ENCODE measurements around the gene ITFG1. TPM values are rescaled to one million over a fixed set of nuclear protein-coding genes. Genes with fewer than 3 reads are reported as not detected.

Gene ITFG1
- total and polyA plus RNA-seq, 2 of the 8 experiments (the other 6 are each of a cell fraction or from before 2014, with no cell fraction given) = 13.8 to 22.2 TPM

DNA sequence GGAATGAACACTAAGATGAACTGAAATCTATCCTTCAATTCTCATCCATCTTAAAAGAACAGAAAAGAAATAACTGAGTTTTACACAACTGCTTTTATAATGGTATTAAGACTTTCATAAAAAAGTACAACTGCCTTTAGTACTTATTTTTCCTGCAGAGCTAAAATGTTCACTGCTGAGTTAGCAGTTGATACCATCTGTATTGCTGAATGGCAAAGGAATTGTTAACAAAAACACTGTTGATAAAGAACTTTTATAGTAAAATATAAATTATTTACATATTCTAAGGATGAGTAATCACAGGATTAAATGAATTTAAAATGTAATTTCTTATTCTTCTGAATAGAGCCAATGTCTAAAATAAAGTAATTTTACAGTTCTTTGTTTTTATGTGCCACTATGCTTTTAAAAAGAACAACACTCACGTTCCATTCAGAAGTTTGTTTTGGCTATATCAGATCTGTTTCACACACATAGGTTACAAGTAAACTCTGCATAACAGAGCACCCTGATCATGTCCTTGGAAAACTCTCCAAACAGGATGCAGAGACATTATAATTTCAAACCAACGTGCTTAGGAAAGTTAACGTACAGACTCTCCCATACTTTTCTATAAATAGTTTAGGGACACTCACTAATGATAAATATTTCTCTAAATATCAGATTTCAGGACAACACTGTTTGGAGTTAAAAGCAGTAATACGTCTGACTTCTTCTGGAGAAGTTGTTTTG lies 151.1 kb downstream of the ITFG1 start:
- no peak overlapping the region for H3K23ac ChIP-seq (ENCODE audit: insufficient read length)
- H3K4me1 ChIP-seq (replicated peaks in 1 of 4; ENCODE audit: control insufficient read depth in 3 of 4, insufficient read depth in 4 of 4, low read length in 3 of 4) = peaks cover 0 to 10% (median 3%) of the 10 kb centered on the region in 4 experiments; a peak in 3 of 7 replicates
- no peak overlapping the region for H2BK15ac ChIP-seq (ENCODE audit: low read length)
- DNase-seq (ENCODE audit: low read depth in 1 of 2, low spot score in 2 of 2) = no peak
- no peak overlapping the region for H4K5ac ChIP-seq (ENCODE audit: insufficient read length, low read depth, low read length)
- TF ChIP-seq RBBP5 (IDR thresholded peaks at IDR 0.05; ENCODE audit: borderline replicate concordance, low read depth, low read length) (no peak), CBX8 (IDR thresholded peaks at IDR 0.05; ENCODE audit: borderline replicate concordance, low read depth, low read length) (no peak), RNF2 (IDR thresholded peaks at IDR 0.05; ENCODE audit: borderline replicate concordance, low read depth, low read length, missing control alignments, poor library complexity, severe bottlenecking) (no peak), E2F6 (IDR thresholded peaks at IDR 0.05) (no peak), POLR2A (IDR thresholded peaks at IDR 0.05; ENCODE audit: control extremely low read depth in 1 of 2, low read depth in 2 of 2, low read length in 2 of 2) (no peak), SIX5 (IDR thresholded peaks at IDR 0.05; ENCODE audit: low read depth, low read length) (no peak), ZNF274 (IDR thresholded peaks at IDR 0.05; ENCODE audit: borderline replicate concordance, extremely low read depth, low read length) (no peak), NRF1 (IDR thresholded peaks at IDR 0.05; ENCODE audit: low read depth, low read length) (no peak), CEBPB (IDR thresholded peaks at IDR 0.05; ENCODE audit: low read depth, low read length) (no peak), TCF12 (IDR thresholded peaks at IDR 0.05; ENCODE audit: low read depth, low read length) (no peak), HDAC2 (IDR thresholded peaks at IDR 0.05; ENCODE audit: borderline replicate concordance in 1 of 2, low read depth in 2 of 2, low read length in 2 of 2) (no peak), SP1 (IDR thresholded peaks at IDR 0.05; ENCODE audit: low read depth, low read length) (no peak), TAF1 (IDR thresholded peaks at IDR 0.05; ENCODE audit: low read depth, low read length) (no peak)
- H3K14ac ChIP-seq (ENCODE audit: insufficient read length) = no peak overlapping the region
- H3K56ac ChIP-seq (replicated peaks; ENCODE audit: insufficient read length, low read depth, low read length) = no peak overlapping the region
- no peak overlapping the region for H2BK120ac ChIP-seq (replicated peaks; ENCODE audit: low read depth, low read length)
- no peak overlapping the region for H2AFZ ChIP-seq (ENCODE audit: low read length)
- H3K23me2 ChIP-seq (ENCODE audit: low read depth, low read length) = no peaks in the 10 kb centered on the region
- no peak overlapping the region for H3K9ac ChIP-seq (replicated peaks in 1 of 4; ENCODE audit: extremely low read depth in 1 of 4, low read depth in 3 of 4, low read length in 3 of 4)
- FAIRE-seq = no peak
- H3K79me2 ChIP-seq (ENCODE audit: control insufficient read depth in 1 of 2, insufficient read depth in 2 of 2, low read length in 2 of 2) = no peaks in the 10 kb centered on the region
- POLR2A ChIA-PET (ENCODE audit: partially characterized antibody) = no interaction called here
- no peak overlapping the region for H4K91ac ChIP-seq (replicated peaks; ENCODE audit: insufficient read length, low read length)
- H4K20me1 ChIP-seq (replicated peaks in 1 of 2; ENCODE audit: control insufficient read depth in 1 of 2, insufficient read depth in 2 of 2, low read length in 2 of 2) = no peaks in the 10 kb centered on the region
- 75% methylated on average over 4 of the region's 4 CpGs; no CpG with 5 or more reads in 1 of the 2 experiments for WGBS, 2 experiments (ENCODE audit: extremely low coverage in 1 of 2, insufficient coverage in 1 of 2, insufficient read length in 1 of 2, insufficient replicate concordance in 2 of 2, low coverage in 1 of 2, low lambda C conversion rate in 2 of 2, missing lambda C conversion rate in 1 of 2)
- no peak overlapping the region for H3K27ac ChIP-seq (ENCODE audit: low read depth, low read length)
- H4K8ac ChIP-seq (ENCODE audit: extremely low read depth, insufficient read depth, low read length) = no peak overlapping the region
- no peak overlapping the region for H3K4me3 ChIP-seq (ENCODE audit: extremely low read depth in 1 of 4, insufficient read depth in 2 of 4, low read depth in 3 of 4, low read length in 4 of 4)
- CTCF ChIA-PET (ENCODE audit: partially characterized antibody) = no interaction called here
- no peaks in the 10 kb centered on the region for H3K79me1 ChIP-seq (ENCODE audit: low read depth, low read length)
- no peak overlapping the region for H3K4ac ChIP-seq (replicated peaks; ENCODE audit: insufficient read length, low read depth, low read length)
- H2BK20ac ChIP-seq (ENCODE audit: low read length) = no peak overlapping the region
- no peaks in the 10 kb centered on the region for H3K27me3 ChIP-seq (replicated peaks in 1 of 4; ENCODE audit: control insufficient read depth in 3 of 4, extremely low read depth in 1 of 4, insufficient read depth in 3 of 4, low read length in 3 of 4)
- H3K4me2 ChIP-seq (ENCODE audit: insufficient read depth in 1 of 2, low read depth in 2 of 2, low read length in 2 of 2) = no peak overlapping the region
- no peak overlapping the region for H2AK5ac ChIP-seq (ENCODE audit: low read depth, low read length)
- H3K9me3 ChIP-seq (ENCODE audit: insufficient read depth in 2 of 2, low read depth in 1 of 2, low read length in 1 of 2) = no peaks in the 10 kb centered on the region
- H3K36me3 ChIP-seq (ENCODE audit: control insufficient read depth in 2 of 4, insufficient read depth in 4 of 4, low read length in 3 of 4) = peaks cover 0 to 4% (median 0%) of the 10 kb centered on the region in 4 experiments; a peak in 1 of 8 replicates
- no peak overlapping the region for H2BK5ac ChIP-seq (ENCODE audit: low read depth, low read length)
- no peak overlapping the region for H2BK12ac ChIP-seq (ENCODE audit: low read depth, low read length)
- H3K18ac ChIP-seq (ENCODE audit: extremely low read depth, low read length) = no peak overlapping the region

All from H1 (cell line).